Measurements from ENCODE around the gene TMEM163. TPM values are rescaled to one million over a fixed set of nuclear protein-coding genes. Genes with fewer than 3 reads are reported as not detected.

TMEM163 gene
- total RNA-seq, 6 experiments from 2014 or later = not detected

DNA sequence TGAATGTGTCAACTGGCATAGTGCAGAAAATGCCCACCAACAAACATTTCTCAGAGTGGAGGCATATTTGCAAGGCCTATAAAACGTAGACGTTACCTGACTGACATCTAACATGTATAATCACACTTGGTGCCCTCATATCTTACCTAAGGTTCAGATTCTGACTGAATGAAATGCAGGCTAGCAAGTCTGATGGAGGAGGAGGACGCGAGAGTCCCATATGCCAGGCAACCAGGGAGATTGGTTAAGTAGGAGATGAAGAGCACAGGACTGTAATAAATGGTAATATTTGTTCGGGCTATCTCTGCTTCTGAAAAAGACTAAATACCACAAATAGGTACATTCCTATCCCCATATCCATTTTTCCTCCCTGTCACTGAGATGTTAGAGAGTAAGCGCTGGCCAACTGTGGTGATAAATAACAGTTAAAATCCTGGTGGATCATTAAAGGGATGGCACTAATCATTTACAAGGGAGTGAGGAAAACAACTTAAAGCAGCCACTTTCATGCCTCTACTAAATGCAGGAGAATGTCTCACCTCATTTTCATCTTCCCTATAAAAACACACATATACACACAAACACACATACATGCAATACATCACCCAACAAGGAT, 217.2 kb downstream of the TMEM163 start:
- no peak for DNase-seq
- Mint-ChIP-seq H3K27ac (no peak overlapping the region), H3K9me3 (no peaks in the 10 kb centered on the region), H3K4me1 (ENCODE audit: low read depth) (no peaks in the 10 kb centered on the region), H3K36me3 (ENCODE audit: low read depth) (no peaks in the 10 kb centered on the region), H3K4me3 (no peak overlapping the region), H3K27me3 (ENCODE audit: insufficient read depth) (peaks cover 23% of the 10 kb centered on the region)
- TF ChIP-seq, protein P1, sequence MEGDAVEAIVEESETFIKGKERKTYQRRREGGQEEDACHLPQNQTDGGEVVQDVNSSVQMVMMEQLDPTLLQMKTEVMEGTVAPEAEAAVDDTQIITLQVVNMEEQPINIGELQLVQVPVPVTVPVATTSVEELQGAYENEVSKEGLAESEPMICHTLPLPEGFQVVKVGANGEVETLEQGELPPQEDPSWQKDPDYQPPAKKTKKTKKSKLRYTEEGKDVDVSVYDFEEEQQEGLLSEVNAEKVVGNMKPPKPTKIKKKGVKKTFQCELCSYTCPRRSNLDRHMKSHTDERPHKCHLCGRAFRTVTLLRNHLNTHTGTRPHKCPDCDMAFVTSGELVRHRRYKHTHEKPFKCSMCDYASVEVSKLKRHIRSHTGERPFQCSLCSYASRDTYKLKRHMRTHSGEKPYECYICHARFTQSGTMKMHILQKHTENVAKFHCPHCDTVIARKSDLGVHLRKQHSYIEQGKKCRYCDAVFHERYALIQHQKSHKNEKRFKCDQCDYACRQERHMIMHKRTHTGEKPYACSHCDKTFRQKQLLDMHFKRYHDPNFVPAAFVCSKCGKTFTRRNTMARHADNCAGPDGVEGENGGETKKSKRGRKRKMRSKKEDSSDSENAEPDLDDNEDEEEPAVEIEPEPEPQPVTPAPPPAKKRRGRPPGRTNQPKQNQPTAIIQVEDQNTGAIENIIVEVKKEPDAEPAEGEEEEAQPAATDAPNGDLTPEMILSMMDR (IDR thresholded peaks at IDR 0.05) = no peak

DNA sequence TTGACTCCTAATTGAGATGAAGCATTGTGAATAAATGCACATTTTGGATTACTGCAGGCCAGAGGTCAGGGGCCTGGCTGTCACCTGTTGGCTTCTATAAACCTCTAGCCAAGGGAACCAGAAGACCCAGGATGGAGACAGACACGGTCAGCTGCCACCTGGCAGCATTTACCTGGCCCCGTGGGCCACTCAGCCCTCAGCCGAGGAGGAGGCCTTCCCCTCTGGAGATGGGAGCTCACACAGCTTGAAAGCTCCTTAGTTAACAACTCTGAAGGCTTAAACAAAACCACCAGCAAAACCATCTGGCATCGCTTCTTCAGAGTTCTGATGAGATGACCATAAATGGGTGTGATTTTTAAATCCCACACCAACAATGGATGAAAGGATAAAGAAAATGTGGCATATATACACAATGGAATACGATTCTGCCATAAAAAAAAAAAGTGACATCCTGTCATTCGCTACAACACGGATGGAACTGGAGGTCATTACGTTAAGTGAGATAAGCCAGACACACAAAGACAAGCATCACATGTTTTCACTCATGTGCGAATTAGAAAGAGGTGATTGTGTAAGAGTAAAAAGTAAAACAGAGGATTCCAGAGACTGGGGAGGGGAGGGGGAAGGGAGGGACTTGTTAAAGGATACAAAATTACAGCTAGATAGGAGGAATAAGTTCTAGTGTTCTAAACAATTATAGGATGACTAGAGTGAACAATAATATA, 218.4 kb downstream of the TMEM163 start:
- H3K9me3 Mint-ChIP-seq = no peaks in the 10 kb centered on the region
- TF ChIP-seq, protein P1 (IDR thresholded peaks at IDR 0.05) = no peak
- DNase-seq = no peak

DNA sequence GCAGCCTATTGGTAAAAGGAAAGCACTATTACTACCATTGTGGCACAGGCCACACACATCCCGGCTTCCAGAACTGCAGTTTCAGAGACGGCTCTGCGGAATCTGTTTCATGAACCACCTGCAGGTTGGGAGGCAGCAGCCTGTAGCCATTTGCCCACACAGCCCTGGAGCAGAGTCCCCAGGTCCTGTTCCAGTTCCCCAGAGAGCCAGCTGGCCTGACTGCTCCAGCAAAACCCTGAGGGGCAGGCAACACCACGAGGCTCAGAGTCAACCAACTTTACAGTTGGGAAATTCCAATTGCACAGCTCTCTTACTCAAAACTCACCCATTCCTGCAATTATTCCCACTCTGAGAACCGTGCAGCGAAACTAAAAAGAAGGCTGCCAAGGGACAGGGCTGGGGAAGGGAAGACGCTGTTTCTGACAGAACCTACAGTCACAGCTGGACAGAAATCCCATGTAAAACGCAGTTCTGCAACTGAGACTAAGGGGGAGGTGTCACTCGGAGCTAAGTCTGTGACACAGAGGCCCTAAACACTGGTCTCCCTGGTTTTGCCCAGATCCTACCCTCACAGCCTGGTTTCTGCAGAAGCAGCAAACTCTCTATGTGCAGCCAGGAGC, 219.4 kb downstream of the TMEM163 start:
- peaks cover 22% of the 10 kb centered on the region for H3K27me3 Mint-ChIP-seq (ENCODE audit: insufficient read depth)
- TF ChIP-seq, protein P1 (IDR thresholded peaks at IDR 0.05) = no peak
- no peaks in the 10 kb centered on the region for H3K36me3 Mint-ChIP-seq (ENCODE audit: low read depth)
- DNase-seq = no peak
- no peak overlapping the region for H3K4me3 Mint-ChIP-seq
- no peaks in the 10 kb centered on the region for H3K9me3 Mint-ChIP-seq
- no peaks in the 10 kb centered on the region for H3K4me1 Mint-ChIP-seq (ENCODE audit: low read depth)
- no peak overlapping the region for H3K27ac Mint-ChIP-seq

More for the DNA sequence above, 218.4 kb downstream of the TMEM163 start:
- Mint-ChIP-seq H3K27ac (no peak overlapping the region), H3K27me3 (ENCODE audit: insufficient read depth) (peaks cover 22% of the 10 kb centered on the region), H3K36me3 (ENCODE audit: low read depth) (no peaks in the 10 kb centered on the region), H3K4me1 (ENCODE audit: low read depth) (no peaks in the 10 kb centered on the region), H3K4me3 (no peak overlapping the region)

DNA sequence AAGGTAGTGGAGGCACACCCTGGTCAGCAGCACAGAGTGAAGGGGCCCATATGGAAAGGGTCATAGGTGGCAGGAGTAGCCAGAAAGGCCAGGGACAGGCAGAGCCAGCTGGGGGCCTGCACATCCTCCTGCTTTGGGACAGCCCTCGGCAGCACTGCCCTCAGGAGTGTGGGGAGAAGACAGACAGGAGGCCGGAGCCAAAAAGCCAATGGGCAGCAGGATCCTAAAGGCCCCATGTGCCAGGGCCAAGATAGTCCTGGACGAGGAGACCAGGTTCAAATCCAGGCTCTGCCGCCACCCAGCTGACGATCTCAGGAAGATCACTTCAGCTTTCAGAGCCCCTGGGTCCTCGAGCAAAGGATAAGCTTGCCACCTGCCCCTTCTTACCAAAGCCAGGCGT, 220.1 kb downstream of the TMEM163 start:
- DNase-seq = no peak
- Mint-ChIP-seq H3K36me3 (ENCODE audit: low read depth) (no peaks in the 10 kb centered on the region), H3K9me3 (no peaks in the 10 kb centered on the region), H3K4me3 (no peak overlapping the region), H3K27me3 (ENCODE audit: insufficient read depth) (peaks cover 22% of the 10 kb centered on the region), H3K27ac (no peak overlapping the region), H3K4me1 (ENCODE audit: low read depth) (no peaks in the 10 kb centered on the region)
- TF ChIP-seq, protein P1 (IDR thresholded peaks at IDR 0.05) = no peak

DNA sequence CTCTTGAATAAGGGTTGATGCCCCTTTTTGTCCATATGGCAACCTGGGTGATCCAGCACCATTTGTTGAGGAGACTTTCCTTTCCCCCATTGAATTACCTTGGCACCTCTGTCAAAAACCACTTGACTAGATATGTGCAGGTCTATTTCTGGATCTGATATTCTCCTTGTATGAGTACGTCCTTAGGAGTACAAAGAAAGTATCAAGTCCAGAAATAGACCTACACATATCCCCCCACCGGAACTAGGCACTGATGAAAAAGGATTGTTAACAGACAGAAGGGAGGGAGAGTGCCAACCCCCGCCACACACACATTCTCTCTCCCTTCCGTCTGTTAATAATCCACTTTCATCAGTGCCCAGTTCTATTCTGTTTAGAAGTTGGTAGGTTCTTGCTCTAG, 225.0 kb downstream of the TMEM163 start:
- Mint-ChIP-seq H3K4me3 (no peak overlapping the region), H3K9me3 (no peaks in the 10 kb centered on the region), H3K36me3 (ENCODE audit: low read depth) (no peaks in the 10 kb centered on the region), H3K27me3 (ENCODE audit: insufficient read depth) (peaks cover 24% of the 10 kb centered on the region), H3K27ac (no peak overlapping the region), H3K4me1 (ENCODE audit: low read depth) (no peaks in the 10 kb centered on the region)
- DNase-seq = no peak
- TF ChIP-seq, protein P1 (IDR thresholded peaks at IDR 0.05) = no peak

Measured in HFFc6 (cell line).